HG02623 (cell line): Measurements from ENCODE around the gene LILRB2.
"Not testable (repeated sequence)": the region's sequence is repeated elsewhere in the genome, so short reads cannot be mapped to it uniquely, and the experiment has no call there.

Experiments
- ATAC-seq: cut with Tn5 transposase; IDR thresholded peaks from one replicate; pipeline ENCODE4 v1.9.1; 2021; ENCODE audit warnings: moderate library complexity; ENCODE audit not compliant: unreplicated experiment

LILRB2 gene

GRCh38 chr19:54307389-54308020 is 26.6 kb upstream of the LILRB2 start:
- no peak for ATAC-seq

GRCh38 chr19:54305141-54305540 is 24.2 kb upstream of the LILRB2 start:
- no peak for ATAC-seq

DNA sequence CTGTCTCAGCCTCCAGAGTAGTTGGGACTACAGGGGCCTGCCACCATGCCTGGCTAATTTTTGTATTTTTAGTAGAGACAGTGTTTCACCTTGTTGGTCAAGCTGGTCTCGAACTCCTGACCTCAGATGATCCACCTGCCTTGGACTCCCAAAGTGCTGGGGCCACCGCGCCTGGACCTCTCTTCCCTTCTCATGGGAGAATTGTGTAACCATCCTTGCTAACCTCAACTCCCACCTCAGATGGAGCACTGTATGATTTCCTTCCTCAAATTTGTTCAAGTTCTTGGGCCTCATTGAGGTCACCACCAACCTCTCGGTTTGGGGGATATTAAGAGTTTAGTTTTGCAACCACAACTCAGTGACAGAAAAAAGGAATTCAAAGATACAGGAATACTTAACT is 21.3 kb upstream of the LILRB2 start:
- no peak for ATAC-seq

- no peak for ATAC-seq
These were observed 18.6 kb upstream of the LILRB2 start for GRCh38 chr19:54299515-54299914.

- ATAC-seq = no peak
These were observed 18.2 kb upstream of the LILRB2 start for GRCh38 chr19:54299126-54299498.

DNA sequence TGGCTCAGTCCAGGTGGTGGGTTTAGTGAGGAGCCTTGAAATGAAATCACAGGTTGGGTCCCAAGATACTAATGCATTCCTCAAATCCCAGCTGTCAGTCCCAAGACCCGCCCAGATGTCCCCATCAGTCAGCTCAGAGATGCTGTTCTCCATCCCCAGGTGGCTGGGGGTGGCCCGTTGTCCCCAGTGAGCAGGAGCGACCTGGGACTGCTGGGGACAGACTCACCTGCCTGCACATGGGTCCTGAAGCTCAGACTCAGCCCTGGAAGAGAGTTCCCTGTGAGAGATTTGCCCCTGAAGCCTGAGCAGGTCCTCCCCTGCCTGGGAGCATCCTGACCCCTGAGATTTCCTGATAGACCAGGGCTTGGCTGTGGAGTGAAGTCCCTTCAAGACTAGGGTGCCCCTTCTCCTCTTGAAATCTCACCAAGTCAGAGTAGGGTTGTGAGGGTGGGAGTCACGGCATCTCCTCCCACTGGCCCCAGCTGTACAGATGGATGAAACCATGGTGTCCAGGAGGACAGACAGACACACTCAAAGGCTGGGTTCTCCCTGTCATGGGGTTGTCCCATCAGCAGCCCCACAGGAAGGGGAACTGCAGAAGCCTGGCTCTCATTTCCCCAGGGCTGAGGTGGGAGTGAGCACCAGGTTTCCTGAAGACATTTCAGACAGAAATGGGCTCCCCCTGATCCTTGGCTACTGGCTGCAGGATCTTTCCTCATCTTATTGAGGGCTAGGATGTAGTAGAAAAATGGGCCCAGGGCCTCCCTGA is 17.6 kb upstream of the LILRB2 start:
- ATAC-seq = no peak

DNA sequence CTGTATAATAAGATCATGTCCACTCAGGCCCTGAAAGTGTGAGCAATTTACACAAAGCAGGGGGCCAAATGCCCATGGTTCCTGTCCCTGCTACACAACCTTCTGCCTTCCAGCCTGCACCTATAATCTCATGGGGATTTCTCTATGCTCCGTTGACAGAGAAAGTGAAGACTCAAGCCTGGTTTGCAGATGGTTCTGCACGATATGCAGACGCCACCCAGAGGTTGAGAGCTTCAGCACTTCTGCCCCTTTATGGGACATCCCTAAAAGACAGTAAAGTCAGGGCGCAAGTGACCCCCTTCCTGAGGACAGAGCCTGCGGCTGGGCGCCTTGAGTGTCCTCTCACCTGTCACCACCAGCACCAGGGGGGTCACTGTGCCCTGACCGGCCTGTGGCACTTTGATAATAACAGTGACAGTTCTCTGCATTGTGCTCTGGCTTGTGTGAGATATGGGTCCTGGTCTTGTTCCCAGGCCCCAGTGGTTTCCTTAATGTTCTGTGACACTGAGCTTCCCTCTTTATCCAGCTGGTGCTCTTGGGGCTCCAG is 16.9 kb upstream of the LILRB2 start:
- ATAC-seq = no peak

DNA sequence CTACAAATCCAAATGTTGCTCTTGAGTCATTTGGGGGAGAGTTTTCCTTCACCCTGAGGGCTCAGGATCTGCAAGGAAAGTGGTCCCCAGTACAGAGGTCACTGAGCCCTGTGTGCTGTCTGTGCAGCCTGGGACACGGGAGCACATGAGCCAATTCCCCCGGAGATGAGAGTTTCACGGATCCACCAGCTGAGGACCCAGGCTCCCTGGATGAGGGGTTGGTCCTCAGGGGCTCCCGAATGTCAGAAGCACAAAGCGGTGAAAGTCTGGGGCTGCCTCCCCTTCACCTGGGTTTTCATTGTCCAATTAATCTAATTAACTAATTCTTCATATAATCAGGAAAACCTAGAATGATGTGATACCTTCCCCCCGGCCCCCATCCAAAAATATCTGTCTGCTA is 13.6 kb upstream of the LILRB2 start:
- ATAC-seq = no peak

DNA sequence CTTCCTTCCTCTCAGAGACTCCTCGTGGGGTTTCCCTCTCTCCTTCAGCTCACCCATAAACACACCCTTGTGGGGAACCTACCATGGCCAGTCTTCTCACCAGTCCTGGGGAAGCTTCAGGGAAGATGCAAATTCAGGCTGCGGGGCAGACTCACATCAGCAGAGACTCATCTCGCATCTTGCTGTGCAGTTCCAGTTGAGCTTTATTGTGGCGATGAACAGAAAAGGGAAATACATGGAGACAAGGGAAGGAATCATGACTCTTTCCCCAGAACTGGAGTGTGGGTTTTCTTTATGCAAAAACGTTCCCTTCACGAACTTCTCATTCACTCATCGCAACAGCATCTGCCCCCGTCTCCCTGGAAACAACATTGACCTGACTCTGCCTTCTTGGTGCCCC is 8.2 kb upstream of the LILRB2 start:
- not testable (repeated sequence) for ATAC-seq

DNA sequence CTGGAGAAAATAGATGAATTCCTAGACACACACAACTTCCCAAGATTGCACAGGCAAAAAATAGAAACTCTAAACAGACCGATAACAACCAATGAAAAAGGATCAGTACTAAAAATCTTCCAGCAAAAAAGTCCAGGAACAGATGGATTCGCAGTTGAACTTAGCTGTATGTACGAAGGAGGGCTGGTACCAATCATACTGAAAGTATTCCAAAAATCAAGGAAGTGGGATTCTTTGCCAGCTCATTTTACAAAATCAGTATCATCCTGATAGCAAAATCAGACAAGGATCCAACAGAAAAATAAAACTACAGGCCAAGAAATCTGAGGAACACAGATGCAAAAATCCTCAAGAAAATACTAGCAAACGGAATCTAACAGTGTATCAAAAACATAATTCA is 6.5 kb upstream of the LILRB2 start:
- ATAC-seq = no peak

GRCh38 chr19:54286283-54286682 is 5.4 kb upstream of the LILRB2 start:
- ATAC-seq = not testable (repeated sequence)

- not testable (repeated sequence) for ATAC-seq
These were observed 4.6 kb upstream of the LILRB2 start for GRCh38 chr19:54285427-54286056.

GRCh38 chr19:54282686-54283470 is 2.0 kb upstream of the LILRB2 start:
- no peak for ATAC-seq

- ATAC-seq = not testable (repeated sequence)
These were observed 792 bp upstream of the LILRB2 start for GRCh38 chr19:54281729-54282075.

GRCh38 chr19:54280441-54280840 is 469 bp downstream of the LILRB2 start:
- ATAC-seq = not testable (repeated sequence)

DNA sequence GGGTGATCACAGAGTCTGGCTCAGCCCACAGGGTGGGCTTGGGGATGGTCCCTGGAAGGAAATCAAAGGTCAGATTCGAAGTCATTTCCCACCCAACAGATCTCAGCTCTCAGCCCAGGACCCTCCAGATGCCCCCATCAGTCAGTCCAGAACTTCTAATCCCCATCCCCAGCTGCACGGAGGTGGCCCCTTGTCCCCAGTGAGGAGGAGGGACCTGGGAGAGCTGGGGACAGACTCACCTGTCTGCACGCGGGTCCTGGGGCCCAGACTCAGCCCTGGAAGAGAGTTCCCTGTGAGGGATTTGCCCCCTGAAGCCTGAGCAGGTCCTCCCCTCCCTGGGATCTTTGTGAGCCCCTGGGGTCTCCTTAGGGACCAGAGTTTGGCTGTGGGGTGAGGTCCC is 885 bp downstream of the LILRB2 start:
- ATAC-seq = not testable (repeated sequence)

DNA sequence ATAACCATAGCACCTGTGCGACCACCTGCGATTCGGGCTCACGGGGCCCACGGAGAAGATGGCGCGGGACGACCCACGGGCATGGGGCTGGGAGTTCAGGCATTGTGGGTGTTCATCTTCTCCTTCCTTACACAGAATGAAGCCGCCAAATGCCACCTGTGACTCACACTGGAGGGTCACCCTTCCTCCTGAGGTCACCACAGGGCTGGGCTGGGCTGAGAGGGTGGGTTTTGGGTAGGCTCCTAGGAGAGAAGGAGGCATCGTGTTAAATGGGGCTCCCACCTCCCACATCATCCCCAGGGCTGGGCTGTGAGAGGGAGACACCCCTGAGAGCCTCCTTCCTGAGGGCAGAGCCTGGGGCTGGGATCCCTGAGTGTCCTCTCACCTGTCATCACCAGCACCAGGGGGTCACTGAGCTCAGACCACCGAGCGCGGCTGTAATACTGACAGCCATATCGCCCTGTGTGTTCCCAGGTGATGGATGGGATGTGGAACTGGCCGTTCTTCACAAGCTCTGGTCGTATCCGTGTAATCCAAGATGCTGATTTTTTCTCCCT is 1.4 kb downstream of the LILRB2 start:
- no peak for ATAC-seq

DNA sequence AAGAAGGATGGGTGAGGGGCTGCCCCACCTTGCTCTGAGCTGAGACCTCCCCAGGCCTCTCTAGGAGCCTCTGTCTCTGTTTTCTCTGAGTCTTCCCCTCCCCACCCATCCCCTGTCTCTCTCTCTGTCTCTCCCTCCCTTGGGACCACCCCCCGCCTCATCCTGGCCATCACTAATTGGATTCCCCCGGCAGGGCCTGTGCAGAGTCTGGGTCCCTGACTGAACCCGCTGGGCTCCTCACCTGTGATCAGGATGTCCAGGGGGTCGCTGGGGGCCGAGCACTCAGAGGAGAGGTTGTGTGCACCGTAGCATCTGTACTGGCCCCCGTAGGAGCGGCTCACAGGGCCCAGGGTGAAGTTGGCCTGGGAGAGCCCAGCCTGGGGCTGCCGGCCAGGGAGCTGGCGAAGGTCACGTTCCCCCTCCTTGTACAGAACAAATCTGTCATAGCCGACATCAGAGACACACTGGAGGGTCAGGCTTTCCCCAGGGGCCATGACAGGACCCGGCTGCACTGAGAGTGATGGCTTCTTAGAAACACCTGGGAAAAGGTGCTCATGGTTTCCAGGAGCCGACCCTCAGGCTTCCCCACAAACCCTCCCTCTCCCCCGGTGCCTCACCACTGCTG is 2.2 kb downstream of the LILRB2 start:
- not testable (repeated sequence) for ATAC-seq

DNA sequence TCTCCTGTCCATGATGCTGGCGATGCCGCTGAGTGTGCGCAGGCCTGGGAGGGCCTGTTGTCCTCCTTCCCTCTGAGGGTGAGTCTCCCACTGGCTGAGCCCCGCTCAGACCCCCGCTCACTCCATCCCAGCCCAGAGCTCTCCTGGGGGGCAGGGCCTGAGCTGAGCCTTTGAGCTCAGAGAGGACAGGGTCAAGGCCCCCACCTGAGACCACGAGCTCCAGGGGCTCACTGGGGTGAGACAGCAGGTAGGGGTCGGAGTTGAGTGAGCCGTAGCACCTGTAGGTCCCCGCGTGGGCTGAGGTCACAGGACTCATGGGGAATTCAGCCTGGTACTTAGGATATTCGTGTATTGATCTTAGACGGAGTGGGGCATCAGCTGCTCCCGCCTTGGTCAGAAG is 2.9 kb downstream of the LILRB2 start:
- ATAC-seq = not testable (repeated sequence)

GRCh38 chr19:54277111-54277615 is 3.7 kb downstream of the LILRB2 start:
- ATAC-seq = not testable (repeated sequence)
